HL-60 (cell line): Measurements from ENCODE around the gene NEBL.

Source experiments
- DNase-seq, 2 experiments: peaks; one replicate each; pipeline ENCODE4 v3.0.0-alpha.2; 2010 to 2020; ENCODE audit warnings: low read depth in 1 of 2, low spot score in 1 of 2
- H3K27ac ChIP-seq: fragments of 250-450 bp; sonication (Bioruptor Pico); replicated peaks from 2 replicates; pipeline ENCODE4 v1.5.1; 2020; ENCODE audit warnings: mild to moderate bottlenecking, moderate library complexity
- H3K27me3 ChIP-seq: fragments of 250-450 bp; sonication (Bioruptor Pico); 2 replicates; pipeline ENCODE4 v1.5.1; 2021; ENCODE audit warnings: mild to moderate bottlenecking, moderate library complexity; ENCODE audit not compliant: insufficient read depth, poor library complexity, severe bottlenecking
- H3K4me3 ChIP-seq: replicated peaks from 2 replicates; pipeline ENCODE4 v1.5.1; 2011; ENCODE audit warnings: mild to moderate bottlenecking, control low read depth, low read length; ENCODE audit not compliant: insufficient read depth
- GABPA ChIP-seq: IDR thresholded peaks from 2 replicates; pipeline ENCODE4 v1.6.1; 2012; ENCODE audit warnings: low read depth
- POLR2AphosphoS5 ChIP-seq: IDR thresholded peaks from 2 replicates; pipeline ENCODE4 v1.6.1; 2012; ENCODE audit warnings: low read depth
- SPI1 ChIP-seq: IDR thresholded peaks from 2 replicates; pipeline ENCODE4 v1.6.1; 2012; ENCODE audit warnings: low read depth, mild to moderate bottlenecking, borderline replicate concordance
- TF ChIP-seq, protein P1 (sequence below): IDR thresholded peaks from 2 replicates; pipeline ENCODE4 v1.6.1; 2012; ENCODE audit warnings: low read depth; ENCODE audit not compliant: insufficient replicate concordance
- TF ChIP-seq, protein P2 (sequence below): IDR thresholded peaks from one replicate; pipeline ENCODE4 v1.5.1; 2011; ENCODE audit warnings: low read length, control low read depth, inconsistent platforms; ENCODE audit not compliant: insufficient read depth

NEBL gene

GRCh38 chr10:20877986-20878983, 18.8 kb downstream of the NEBL start:
- Histone ChIP-seq H3K27me3 (no peaks in the 10 kb centered on the region), H3K4me3 (no peak overlapping the region), H3K27ac (no peak overlapping the region)
- TF ChIP-seq, protein P1, sequence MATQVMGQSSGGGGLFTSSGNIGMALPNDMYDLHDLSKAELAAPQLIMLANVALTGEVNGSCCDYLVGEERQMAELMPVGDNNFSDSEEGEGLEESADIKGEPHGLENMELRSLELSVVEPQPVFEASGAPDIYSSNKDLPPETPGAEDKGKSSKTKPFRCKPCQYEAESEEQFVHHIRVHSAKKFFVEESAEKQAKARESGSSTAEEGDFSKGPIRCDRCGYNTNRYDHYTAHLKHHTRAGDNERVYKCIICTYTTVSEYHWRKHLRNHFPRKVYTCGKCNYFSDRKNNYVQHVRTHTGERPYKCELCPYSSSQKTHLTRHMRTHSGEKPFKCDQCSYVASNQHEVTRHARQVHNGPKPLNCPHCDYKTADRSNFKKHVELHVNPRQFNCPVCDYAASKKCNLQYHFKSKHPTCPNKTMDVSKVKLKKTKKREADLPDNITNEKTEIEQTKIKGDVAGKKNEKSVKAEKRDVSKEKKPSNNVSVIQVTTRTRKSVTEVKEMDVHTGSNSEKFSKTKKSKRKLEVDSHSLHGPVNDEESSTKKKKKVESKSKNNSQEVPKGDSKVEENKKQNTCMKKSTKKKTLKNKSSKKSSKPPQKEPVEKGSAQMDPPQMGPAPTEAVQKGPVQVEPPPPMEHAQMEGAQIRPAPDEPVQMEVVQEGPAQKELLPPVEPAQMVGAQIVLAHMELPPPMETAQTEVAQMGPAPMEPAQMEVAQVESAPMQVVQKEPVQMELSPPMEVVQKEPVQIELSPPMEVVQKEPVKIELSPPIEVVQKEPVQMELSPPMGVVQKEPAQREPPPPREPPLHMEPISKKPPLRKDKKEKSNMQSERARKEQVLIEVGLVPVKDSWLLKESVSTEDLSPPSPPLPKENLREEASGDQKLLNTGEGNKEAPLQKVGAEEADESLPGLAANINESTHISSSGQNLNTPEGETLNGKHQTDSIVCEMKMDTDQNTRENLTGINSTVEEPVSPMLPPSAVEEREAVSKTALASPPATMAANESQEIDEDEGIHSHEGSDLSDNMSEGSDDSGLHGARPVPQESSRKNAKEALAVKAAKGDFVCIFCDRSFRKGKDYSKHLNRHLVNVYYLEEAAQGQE, result no peak
- no peak for TF ChIP-seq POLR2AphosphoS5
- no peak for TF ChIP-seq SPI1
- TF ChIP-seq, protein P2, sequence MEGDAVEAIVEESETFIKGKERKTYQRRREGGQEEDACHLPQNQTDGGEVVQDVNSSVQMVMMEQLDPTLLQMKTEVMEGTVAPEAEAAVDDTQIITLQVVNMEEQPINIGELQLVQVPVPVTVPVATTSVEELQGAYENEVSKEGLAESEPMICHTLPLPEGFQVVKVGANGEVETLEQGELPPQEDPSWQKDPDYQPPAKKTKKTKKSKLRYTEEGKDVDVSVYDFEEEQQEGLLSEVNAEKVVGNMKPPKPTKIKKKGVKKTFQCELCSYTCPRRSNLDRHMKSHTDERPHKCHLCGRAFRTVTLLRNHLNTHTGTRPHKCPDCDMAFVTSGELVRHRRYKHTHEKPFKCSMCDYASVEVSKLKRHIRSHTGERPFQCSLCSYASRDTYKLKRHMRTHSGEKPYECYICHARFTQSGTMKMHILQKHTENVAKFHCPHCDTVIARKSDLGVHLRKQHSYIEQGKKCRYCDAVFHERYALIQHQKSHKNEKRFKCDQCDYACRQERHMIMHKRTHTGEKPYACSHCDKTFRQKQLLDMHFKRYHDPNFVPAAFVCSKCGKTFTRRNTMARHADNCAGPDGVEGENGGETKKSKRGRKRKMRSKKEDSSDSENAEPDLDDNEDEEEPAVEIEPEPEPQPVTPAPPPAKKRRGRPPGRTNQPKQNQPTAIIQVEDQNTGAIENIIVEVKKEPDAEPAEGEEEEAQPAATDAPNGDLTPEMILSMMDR, result no peak
- no peak for TF ChIP-seq GABPA
- no peak for DNase-seq

DNA sequence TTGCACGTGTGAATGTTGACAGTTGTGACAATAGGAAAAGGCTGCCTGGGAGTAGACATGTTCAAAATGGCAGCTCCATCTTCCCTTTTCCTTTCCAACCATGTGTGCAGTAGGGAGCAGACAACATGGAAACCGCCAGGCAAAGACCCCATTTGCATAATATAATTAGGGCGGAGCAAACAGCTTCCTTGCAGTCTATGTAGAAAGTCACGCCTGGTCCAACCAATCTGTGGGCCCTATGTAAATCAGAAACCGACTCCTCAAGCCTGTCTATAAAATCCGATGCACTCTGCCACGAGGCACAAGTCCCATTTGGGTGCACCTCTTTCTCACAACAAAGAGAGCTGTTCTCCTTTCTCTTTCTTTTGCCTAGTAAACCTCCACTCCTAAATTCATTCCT, 19.6 kb downstream of the NEBL start:
- Histone ChIP-seq H3K27ac (no peak overlapping the region), H3K4me3 (no peak overlapping the region), H3K27me3 (no peaks in the 10 kb centered on the region)
- TF ChIP-seq, protein P2, result no peak
- TF ChIP-seq POLR2AphosphoS5 (no peak), SPI1 (no peak), GABPA (no peak)
- TF ChIP-seq, protein P1, result no peak
- DNase-seq, result no peak

GRCh38 chr10:20874261-20874660, 22.9 kb downstream of the NEBL start:
- no peak for TF ChIP-seq SPI1
- TF ChIP-seq, protein P1, result no peak
- Histone ChIP-seq H3K27me3 (no peaks in the 10 kb centered on the region), H3K4me3 (no peak overlapping the region), H3K27ac (no peak overlapping the region)
- DNase-seq, result no peak
